Adrenal gland (tissue), 5 donors: ENCODE results near the gene ETF1.

Experiments used
- POLR2A ChIP-seq, 2 donors: fragments of 450-650 bp; IDR thresholded peaks; one replicate each; pipeline ENCODE4 v1.6.1; 2017; ENCODE audit warnings: antibody characterized with exemption in 2 of 2, mild to moderate bottlenecking in 2 of 2, moderate library complexity in 1 of 2
- TF ChIP-seq, protein P1 (sequence below), 6 experiments: fragments of 450-650 bp in 4 of 6; fragments of 200-600 bp in 2 of 6; sonication (generic) in 1 of 6; IDR thresholded peaks; 1 replicate in 5 of 6; 2 replicates in 1 of 6; pipeline versions ENCODE4 v1.5.1 to v1.8.0; 2016 to 2021; ENCODE audit warnings: antibody characterized with exemption in 6 of 6, mild to moderate bottlenecking in 2 of 6, moderate library complexity in 1 of 6
- donor health status: DM: no; HTN: no; CAD: no.

DNA sequence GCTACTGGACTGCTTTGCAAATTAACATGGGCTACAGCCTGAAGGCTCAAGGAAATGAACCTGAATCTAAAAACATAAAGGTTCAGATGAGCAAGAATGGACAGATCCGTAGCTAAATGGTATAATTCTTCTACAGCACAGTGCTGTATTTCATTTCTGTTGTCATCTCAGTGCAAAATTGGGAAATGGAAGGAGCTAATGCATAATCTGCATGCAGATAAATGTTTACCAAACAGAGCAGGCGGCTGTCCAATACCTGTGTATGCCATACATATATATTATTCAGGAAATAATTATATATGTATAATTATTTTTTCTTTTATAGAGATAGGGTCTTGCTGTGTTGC, 36.5 kb upstream of the ETF1 start:
- TF ChIP-seq, protein P1, sequence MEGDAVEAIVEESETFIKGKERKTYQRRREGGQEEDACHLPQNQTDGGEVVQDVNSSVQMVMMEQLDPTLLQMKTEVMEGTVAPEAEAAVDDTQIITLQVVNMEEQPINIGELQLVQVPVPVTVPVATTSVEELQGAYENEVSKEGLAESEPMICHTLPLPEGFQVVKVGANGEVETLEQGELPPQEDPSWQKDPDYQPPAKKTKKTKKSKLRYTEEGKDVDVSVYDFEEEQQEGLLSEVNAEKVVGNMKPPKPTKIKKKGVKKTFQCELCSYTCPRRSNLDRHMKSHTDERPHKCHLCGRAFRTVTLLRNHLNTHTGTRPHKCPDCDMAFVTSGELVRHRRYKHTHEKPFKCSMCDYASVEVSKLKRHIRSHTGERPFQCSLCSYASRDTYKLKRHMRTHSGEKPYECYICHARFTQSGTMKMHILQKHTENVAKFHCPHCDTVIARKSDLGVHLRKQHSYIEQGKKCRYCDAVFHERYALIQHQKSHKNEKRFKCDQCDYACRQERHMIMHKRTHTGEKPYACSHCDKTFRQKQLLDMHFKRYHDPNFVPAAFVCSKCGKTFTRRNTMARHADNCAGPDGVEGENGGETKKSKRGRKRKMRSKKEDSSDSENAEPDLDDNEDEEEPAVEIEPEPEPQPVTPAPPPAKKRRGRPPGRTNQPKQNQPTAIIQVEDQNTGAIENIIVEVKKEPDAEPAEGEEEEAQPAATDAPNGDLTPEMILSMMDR (IDR thresholded peaks at IDR 0.05) = peak in 1 of 6 experiments; percentile 3
- no peak for TF ChIP-seq POLR2A (IDR thresholded peaks at IDR 0.05)
